NOMO-1 (cell line): ENCODE results near the gene SLC6A1.
"Not testable (repeated sequence)": the region's sequence is repeated elsewhere in the genome, so short reads cannot be mapped to it uniquely, and the experiment has no call there.

Experiments
- DNase-seq, 2 experiments: peaks; one replicate each; lab custom pipeline; 2025; ENCODE audit not compliant: unreplicated experiment in 2 of 2; lab: John Stamatoyannopoulos, UW

The SLC6A1 gene

GRCh38 chr3:11057655-11058054 lies 65.1 kb downstream of the SLC6A1 start:
- no peak for DNase-seq

- DNase-seq = peak in 1 of 2 experiments; percentile 63
Observed at GRCh38 chr3:11059090-11059798, 66.7 kb downstream of the SLC6A1 start.

- no peak for DNase-seq
Observed at GRCh38 chr3:11059799-11060115, 67.2 kb downstream of the SLC6A1 start.

- DNase-seq = peak; percentile 45 to 62
Observed at GRCh38 chr3:11060500-11061251, 68.1 kb downstream of the SLC6A1 start.

GRCh38 chr3:11061268-11061871 lies 68.8 kb downstream of the SLC6A1 start:
- not testable (repeated sequence) for DNase-seq

- no peak for DNase-seq
Observed at GRCh38 chr3:11062704-11063103, 70.2 kb downstream of the SLC6A1 start.

GRCh38 chr3:11071096-11071755 lies 78.7 kb downstream of the SLC6A1 start:
- DNase-seq = no peak

- DNase-seq = peak; percentile 16 to 64
Observed at GRCh38 chr3:11072631-11073030, 80.1 kb downstream of the SLC6A1 start.

- no peak for DNase-seq
Observed at GRCh38 chr3:11074011-11074410, 81.5 kb downstream of the SLC6A1 start.

- no peak for DNase-seq
Observed at GRCh38 chr3:11074451-11074850, 81.9 kb downstream of the SLC6A1 start.

GRCh38 chr3:11075122-11075521 lies 82.6 kb downstream of the SLC6A1 start:
- DNase-seq = not testable (repeated sequence)

- no peak for DNase-seq
Observed at GRCh38 chr3:11076711-11077110, 84.2 kb downstream of the SLC6A1 start.

- peak; percentile 90 to 97 for DNase-seq
Observed at GRCh38 chr3:11077466-11077865, 84.9 kb downstream of the SLC6A1 start.

GRCh38 chr3:11078826-11079515 lies 86.4 kb downstream of the SLC6A1 start:
- DNase-seq = peak; percentile 78 to 92

GRCh38 chr3:11080492-11080891 lies 87.9 kb downstream of the SLC6A1 start:
- DNase-seq = peak; percentile 6 to 30

- DNase-seq = no peak
Observed at GRCh38 chr3:11084098-11084497, 91.5 kb downstream of the SLC6A1 start.

- no peak for DNase-seq
Observed at GRCh38 chr3:11084677-11085076, 92.1 kb downstream of the SLC6A1 start.

- peak; percentile 12 to 36 for DNase-seq
Observed at GRCh38 chr3:11085093-11085840, 92.7 kb downstream of the SLC6A1 start.

GRCh38 chr3:11086856-11087255 lies 94.3 kb downstream of the SLC6A1 start:
- DNase-seq = no peak

- DNase-seq = no peak
Observed at GRCh38 chr3:11088066-11088465, 95.5 kb downstream of the SLC6A1 start.
